Embryonic facial prominence (tissue), 1 donor: Measurements from ENCODE around the gene MYO18B.
"Not testable (repeated sequence)": the region's sequence is repeated elsewhere in the genome, so short reads cannot be mapped to it uniquely, and the experiment has no call there.

ENCODE experiments used
- DNase-seq: peaks from one replicate; pipeline ENCODE4 v3.0.0-alpha.2; 2016; ENCODE audit errors: extremely low spot score

MYO18B gene

GRCh38 chr22:25984911-25985310 is 242.9 kb downstream of the MYO18B start:
- not testable (repeated sequence) for DNase-seq

- DNase-seq, result no peak
Observed at GRCh38 chr22:25987948-25988347, 246.0 kb downstream of the MYO18B start.

GRCh38 chr22:25990940-25991339 is 249.0 kb downstream of the MYO18B start:
- no peak for DNase-seq

GRCh38 chr22:25992331-25992730 is 250.3 kb downstream of the MYO18B start:
- no peak for DNase-seq

GRCh38 chr22:25996669-25997068 is 254.7 kb downstream of the MYO18B start:
- no peak for DNase-seq

- no peak for DNase-seq
Observed at GRCh38 chr22:25997886-25998775, 256.1 kb downstream of the MYO18B start.

- DNase-seq, result no peak
Observed at GRCh38 chr22:26002456-26002855, 260.5 kb downstream of the MYO18B start.

GRCh38 chr22:26004477-26004876 is 262.5 kb downstream of the MYO18B start:
- DNase-seq, result no peak

- no peak for DNase-seq
Observed at GRCh38 chr22:26008587-26008986, 266.6 kb downstream of the MYO18B start.

GRCh38 chr22:26016916-26017315 is 274.9 kb downstream of the MYO18B start:
- DNase-seq, result no peak

- DNase-seq, result no peak
Observed at GRCh38 chr22:26017932-26018331, 275.9 kb downstream of the MYO18B start.

- no peak for DNase-seq
Observed at GRCh38 chr22:26019596-26019995, 277.6 kb downstream of the MYO18B start.

- DNase-seq, result no peak
Observed at GRCh38 chr22:26021516-26021915, 279.5 kb downstream of the MYO18B start.

- no peak for DNase-seq
Observed at GRCh38 chr22:26023104-26023775, 281.3 kb downstream of the MYO18B start.

- no peak for DNase-seq
Observed at GRCh38 chr22:26025626-26026025, 283.6 kb downstream of the MYO18B start.

GRCh38 chr22:26027341-26027740 is 285.4 kb downstream of the MYO18B start:
- DNase-seq, result no peak

- DNase-seq, result no peak
Observed at GRCh38 chr22:26031641-26032040, 289.7 kb downstream of the MYO18B start.

GRCh38 chr22:26033071-26033470 is 291.1 kb downstream of the MYO18B start:
- DNase-seq, result no peak

GRCh38 chr22:26033586-26033985 is 291.6 kb downstream of the MYO18B start:
- DNase-seq, result no peak

GRCh38 chr22:26035523-26035922 is 293.5 kb downstream of the MYO18B start:
- DNase-seq, result no peak

GRCh38 chr22:26038365-26038764 is 296.4 kb downstream of the MYO18B start:
- no peak for DNase-seq

- no peak for DNase-seq
Observed at GRCh38 chr22:26041931-26042330, 299.9 kb downstream of the MYO18B start.

GRCh38 chr22:26043031-26043430 is 301.0 kb downstream of the MYO18B start:
- DNase-seq, result no peak
